HEK293 (cell line): ENCODE results near the gene CNKSR3.

Experiments used
- CTCF ChIA-PET: fragments of 350-600 bp; formaldehyde crosslinking; extraction: SDS; loops from one replicate; lab custom pipeline; 2021; ENCODE audit warnings: antibody characterized with exemption; lab: Yijun Ruan, JAX
- POLR2A ChIA-PET: fragments of 300-600 bp; formaldehyde crosslinking; extraction: SDS; loops from one replicate; lab custom pipeline; 2020; ENCODE audit warnings: antibody characterized with exemption, inconsistent platforms; lab: Yijun Ruan, JAX
- H3K27ac ChIP-seq: fragments of 200-500 bp; sonication (Bioruptor generic); 2 replicates; pipeline ENCODE4 v1.5.1; 2014; ENCODE audit warnings: low read depth, low read length, control low read depth, inconsistent platforms; ENCODE audit errors: extremely low read depth
- H3K36me3 ChIP-seq, 2 experiments: fragments of 200-500 bp in 1 of 2; sonication (Bioruptor generic) in 1 of 2; 1 replicate in 1 of 2; 2 replicates in 1 of 2; pipeline ENCODE4 v1.5.1; 2014 to 2017; ENCODE audit warnings: inconsistent platforms in 2 of 2, low read length in 2 of 2; ENCODE audit not compliant: control insufficient read depth in 2 of 2, insufficient read depth in 1 of 2
- H3K4me1 ChIP-seq: fragments of 200-500 bp; sonication (Bioruptor generic); 2 replicates; pipeline ENCODE4 v1.5.1; 2014; ENCODE audit warnings: mild to moderate bottlenecking, low read length, inconsistent platforms; ENCODE audit not compliant: control insufficient read depth, insufficient read depth
- H3K4me3 ChIP-seq: 2 replicates; pipeline ENCODE4 v1.5.1; 2011; ENCODE audit warnings: low read depth, mild to moderate bottlenecking, control low read depth, low read length, moderate library complexity
- H3K9me3 ChIP-seq: fragments of 200-500 bp; sonication (Bioruptor generic); 2 replicates; pipeline ENCODE4 v1.5.1; 2014; ENCODE audit warnings: low read depth, low read length, inconsistent platforms; ENCODE audit not compliant: control insufficient read depth, insufficient read depth
- CTCF ChIP-seq: fragments of 450-650 bp; formaldehyde crosslinking; IDR thresholded peaks from 2 replicates; pipeline ENCODE4 v1.5.1; 2016; ENCODE audit warnings: missing biosample characterization, missing genetic modification characterization
- EGR2 ChIP-seq: fragments of 450-650 bp; formaldehyde crosslinking; IDR thresholded peaks from 2 replicates; pipeline ENCODE4 v1.5.1; 2016; ENCODE audit warnings: low read depth, missing biosample characterization, missing genetic modification characterization
- ELK4 ChIP-seq: IDR thresholded peaks from 2 replicates; pipeline ENCODE4 v1.6.1; 2011; ENCODE audit warnings: mild to moderate bottlenecking, low read depth, low read length, borderline replicate concordance
- IKZF3 ChIP-seq: fragments of 450-650 bp; IDR thresholded peaks from 2 replicates; pipeline ENCODE4 v1.5.0; 2018; ENCODE audit warnings: missing biosample characterization, mild to moderate bottlenecking, missing genetic modification characterization, moderate library complexity
- KLF1 ChIP-seq: fragments of 450-650 bp; formaldehyde crosslinking; IDR thresholded peaks from 2 replicates; pipeline ENCODE4 v1.5.1; 2016; ENCODE audit warnings: missing biosample characterization, missing genetic modification characterization
- KLF8 ChIP-seq: fragments of 450-650 bp; formaldehyde crosslinking; IDR thresholded peaks from 2 replicates; pipeline ENCODE4 v1.5.1; 2016; ENCODE audit warnings: missing biosample characterization, missing genetic modification characterization
- MEIS1 ChIP-seq: sonication (generic); formaldehyde crosslinking; IDR thresholded peaks from 2 replicates; pipeline ENCODE4 v1.8.1; 2022; ENCODE audit warnings: missing genetic modification reagents, mild to moderate bottlenecking, borderline replicate concordance
- MZF1 ChIP-seq: fragments of 450-650 bp; formaldehyde crosslinking; IDR thresholded peaks from 2 replicates; pipeline ENCODE4 v1.5.1; 2017; ENCODE audit warnings: missing biosample characterization, missing genetic modification characterization, borderline replicate concordance
- PATZ1 ChIP-seq: fragments of 450-650 bp; formaldehyde crosslinking; IDR thresholded peaks from 2 replicates; pipeline ENCODE4 v1.5.1; 2016; ENCODE audit warnings: missing biosample characterization, missing genetic modification characterization
- SCRT2 ChIP-seq: fragments of 450-650 bp; formaldehyde crosslinking; IDR thresholded peaks from 2 replicates; pipeline ENCODE4 v1.5.1; 2016; ENCODE audit warnings: missing biosample characterization, missing genetic modification characterization
- SP7 ChIP-seq: fragments of 450-650 bp; formaldehyde crosslinking; IDR thresholded peaks from 2 replicates; pipeline ENCODE4 v1.5.1; 2016; ENCODE audit warnings: missing biosample characterization, missing genetic modification characterization
- TRIM28 ChIP-seq: IDR thresholded peaks from 2 replicates; pipeline ENCODE4 v1.6.1; 2011; ENCODE audit warnings: low read length, control low read depth, borderline replicate concordance
- ZBTB17 ChIP-seq: fragments of 450-650 bp; formaldehyde crosslinking; IDR thresholded peaks from 2 replicates; pipeline ENCODE4 v1.5.1; 2016; ENCODE audit warnings: missing biosample characterization, missing genetic modification characterization
- ZBTB21 ChIP-seq: fragments of 450-650 bp; formaldehyde crosslinking; IDR thresholded peaks from 2 replicates; pipeline ENCODE4 v1.5.1; 2017; ENCODE audit warnings: missing biosample characterization, missing genetic modification characterization
- ZEB2 ChIP-seq: fragments of 450-650 bp; formaldehyde crosslinking; IDR thresholded peaks from 2 replicates; pipeline ENCODE4 v1.5.1; 2016; ENCODE audit warnings: missing biosample characterization, missing genetic modification characterization
- ZFP3 ChIP-seq: fragments of 450-650 bp; formaldehyde crosslinking; IDR thresholded peaks from 2 replicates; pipeline ENCODE4 v1.5.1; 2016; ENCODE audit warnings: low read depth, missing biosample characterization, missing genetic modification characterization
- ZNF2 ChIP-seq: fragments of 450-650 bp; formaldehyde crosslinking; IDR thresholded peaks from 2 replicates; pipeline ENCODE4 v1.5.1; 2016; ENCODE audit warnings: missing biosample characterization, missing genetic modification characterization
- ZNF280C ChIP-seq: fragments of 450-650 bp; formaldehyde crosslinking; IDR thresholded peaks from 2 replicates; pipeline ENCODE4 v1.5.1; 2016; ENCODE audit warnings: missing biosample characterization, missing genetic modification characterization
- ZNF335 ChIP-seq: fragments of 450-650 bp; formaldehyde crosslinking; conservative IDR thresholded peaks from 2 replicates; pipeline ENCODE4 v1.5.1; 2016; ENCODE audit warnings: missing biosample characterization, missing genetic modification characterization
- ZNF341 ChIP-seq: fragments of 450-650 bp; formaldehyde crosslinking; IDR thresholded peaks from 2 replicates; pipeline ENCODE4; 2016; ENCODE audit warnings: low read depth, missing biosample characterization, missing genetic modification characterization
- ZNF354C ChIP-seq: fragments of 450-650 bp; formaldehyde crosslinking; IDR thresholded peaks from 2 replicates; pipeline ENCODE4 v1.5.1; 2016; ENCODE audit warnings: missing biosample characterization, missing genetic modification characterization, low read depth, borderline replicate concordance
- ZNF423 ChIP-seq: fragments of 450-650 bp; formaldehyde crosslinking; IDR thresholded peaks from 2 replicates; pipeline ENCODE4 v1.5.1; 2016; ENCODE audit warnings: missing biosample characterization, missing genetic modification characterization
- ZNF433 ChIP-seq: fragments of 450-650 bp; formaldehyde crosslinking; IDR thresholded peaks from 2 replicates; pipeline ENCODE4 v1.5.1; 2016; ENCODE audit warnings: missing biosample characterization, missing genetic modification characterization, low read depth
- ZNF513 ChIP-seq: fragments of 450-650 bp; IDR thresholded peaks from 2 replicates; pipeline ENCODE4 v1.5.1; 2018; ENCODE audit warnings: missing biosample characterization, missing genetic modification characterization
- ZNF548 ChIP-seq: fragments of 450-650 bp; formaldehyde crosslinking; IDR thresholded peaks from 2 replicates; pipeline ENCODE4 v1.5.1; 2016; ENCODE audit warnings: missing biosample characterization, missing genetic modification characterization
- ZNF596 ChIP-seq: fragments of 450-650 bp; IDR thresholded peaks from 2 replicates; pipeline ENCODE4 v1.5.0; 2018; ENCODE audit warnings: missing biosample characterization, mild to moderate bottlenecking, missing genetic modification characterization, moderate library complexity
- ZNF610 ChIP-seq: fragments of 450-650 bp; formaldehyde crosslinking; IDR thresholded peaks from 2 replicates; pipeline ENCODE4 v1.5.1; 2016; ENCODE audit warnings: missing biosample characterization, missing genetic modification characterization, borderline replicate concordance
- ZNF629 ChIP-seq: fragments of 450-650 bp; formaldehyde crosslinking; IDR thresholded peaks from 2 replicates; pipeline ENCODE4 v1.5.1; 2017; ENCODE audit warnings: missing biosample characterization, missing genetic modification characterization
- ZNF660 ChIP-seq: fragments of 450-650 bp; IDR thresholded peaks from 2 replicates; pipeline ENCODE4 v1.5.1; 2018; ENCODE audit warnings: missing biosample characterization, mild to moderate bottlenecking, missing genetic modification characterization
- ZNF701 ChIP-seq: fragments of 450-650 bp; formaldehyde crosslinking; IDR thresholded peaks from 2 replicates; pipeline ENCODE4 v1.5.1; 2016; ENCODE audit warnings: missing biosample characterization, missing genetic modification characterization
- ZNF768 ChIP-seq: fragments of 450-650 bp; formaldehyde crosslinking; IDR thresholded peaks from 2 replicates; pipeline ENCODE4 v1.5.1; 2018; ENCODE audit warnings: missing biosample characterization, mild to moderate bottlenecking, missing genetic modification characterization
- ZSCAN23 ChIP-seq: fragments of 450-650 bp; formaldehyde crosslinking; IDR thresholded peaks from 2 replicates; pipeline ENCODE4 v1.5.1; 2016; ENCODE audit warnings: missing biosample characterization, missing genetic modification characterization

Gene CNKSR3

GRCh38 chr6:154481521-154482013 is 28.9 kb downstream of the CNKSR3 start:
- Histone ChIP-seq H3K4me3 (no peak overlapping the region), H3K27ac (no peak overlapping the region), H3K36me3 (no peaks in the 10 kb centered on the region), H3K9me3 (no peaks in the 10 kb centered on the region), H3K4me1 (peaks cover 32% of the 10 kb centered on the region)
- ChIA-PET POLR2A (no interaction called here), CTCF (no interaction called here)
- TF ChIP-seq ZNF513 (tag by site-specific recombination) = no peak
- TF ChIP-seq ZFP3 = no peak
- no peak for TF ChIP-seq ZNF768 (tag by site-specific recombination)
- peak; percentile 61; the same call in 1 of the 2 replicates for TF ChIP-seq ZNF660 (tag by site-specific recombination)
- TF ChIP-seq ZBTB17 (tag by site-specific recombination) = peak; percentile 81
- peak; percentile 29; the same call in 1 of the 2 replicates for TF ChIP-seq IKZF3 (tag by site-specific recombination)
- TF ChIP-seq CTCF = no peak
- no peak for TF ChIP-seq ZNF280C
- 0 out of 2 replicates have a peak, but pooled peaks have one; percentile 39 for TF ChIP-seq TRIM28
- peak; percentile 33; the same call in 1 of the 2 replicates for TF ChIP-seq ZNF341 (tag by site-specific recombination)
- TF ChIP-seq ZBTB21 = peak; percentile 84
- no peak for TF ChIP-seq MEIS1 (CRISPR knock-in tag)
- no peak for TF ChIP-seq EGR2
- TF ChIP-seq KLF1 (tag by site-specific recombination) = no peak
- TF ChIP-seq ZEB2 (tag by site-specific recombination) = peak; percentile 69
- TF ChIP-seq ZNF701 (tag by site-specific recombination) = no peak
- peak; percentile 71 for TF ChIP-seq SP7 (tag by site-specific recombination)
- no peak for TF ChIP-seq MZF1 (tag by site-specific recombination)
- no peak for TF ChIP-seq ZNF354C
- TF ChIP-seq ELK4 = no peak
- no peak for TF ChIP-seq SCRT2 (tag by site-specific recombination)
- TF ChIP-seq ZSCAN23 (tag by site-specific recombination) = no peak
- 0 out of 2 replicates have a peak, but pooled peaks have one; percentile 18 for TF ChIP-seq KLF8 (tag by site-specific recombination)
- TF ChIP-seq PATZ1 (tag by site-specific recombination) = peak; percentile 38; the same call in 1 of the 2 replicates
- peak; percentile 54; the same call in 1 of the 2 replicates for TF ChIP-seq ZNF335 (tag by site-specific recombination)
- no peak for TF ChIP-seq ZNF423 (tag by site-specific recombination)
- no peak for TF ChIP-seq ZNF596 (tag by site-specific recombination)
- TF ChIP-seq ZNF629 = peak; percentile 85
- TF ChIP-seq ZNF548 (tag by site-specific recombination) = no peak
- no peak for TF ChIP-seq ZNF610 (tag by site-specific recombination)
- TF ChIP-seq ZNF433 (tag by site-specific recombination) = no peak
- TF ChIP-seq ZNF2 (tag by site-specific recombination) = peak; percentile 47; the same call in 1 of the 2 replicates
